ENCODE results near the gene RAB3B.
"Not testable (repeated sequence)": the region's sequence is repeated elsewhere in the genome, so short reads cannot be mapped to it uniquely, and the experiment has no call there.

The RAB3B gene

DNA sequence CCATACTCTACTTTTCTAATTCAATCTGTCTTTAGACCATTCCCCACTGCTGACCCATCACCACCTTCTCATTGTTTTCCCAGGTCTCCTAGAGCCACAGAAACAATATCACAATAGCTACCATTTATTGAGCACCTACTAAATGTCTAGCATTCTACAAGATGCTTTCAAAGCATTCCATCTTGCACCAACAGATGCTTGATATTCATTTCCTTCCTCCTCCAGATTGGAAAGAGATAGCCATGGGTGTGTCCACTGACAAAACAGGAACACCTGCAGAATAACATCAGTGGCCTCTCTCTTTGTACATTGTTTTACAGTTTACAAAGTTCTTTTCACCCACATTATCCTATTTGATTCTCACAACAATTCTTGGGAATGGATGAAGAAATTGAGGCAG, 2.2 kb downstream of the RAB3B start:
- DNase-seq = no peak

DNA sequence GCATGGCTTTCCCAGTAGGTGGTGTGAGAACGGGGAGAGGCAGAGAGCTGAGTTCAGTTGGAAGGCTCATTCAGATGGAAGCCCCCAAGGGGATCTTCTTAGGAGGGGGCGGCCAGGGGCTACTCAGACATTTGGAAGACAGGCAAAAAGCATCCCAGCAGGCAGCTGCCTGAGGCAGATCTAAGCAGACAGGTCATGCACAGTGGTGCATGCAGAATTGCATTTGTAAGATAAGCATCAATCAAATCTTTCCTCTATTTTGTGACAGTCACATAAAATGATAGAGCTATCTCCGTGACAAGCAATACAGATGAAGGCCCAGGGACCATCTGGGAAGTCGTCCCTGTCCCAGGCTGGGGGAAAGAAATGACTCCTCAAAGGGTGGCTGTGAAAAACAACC, 3.8 kb downstream of the RAB3B start:
- no peak for DNase-seq

DNA sequence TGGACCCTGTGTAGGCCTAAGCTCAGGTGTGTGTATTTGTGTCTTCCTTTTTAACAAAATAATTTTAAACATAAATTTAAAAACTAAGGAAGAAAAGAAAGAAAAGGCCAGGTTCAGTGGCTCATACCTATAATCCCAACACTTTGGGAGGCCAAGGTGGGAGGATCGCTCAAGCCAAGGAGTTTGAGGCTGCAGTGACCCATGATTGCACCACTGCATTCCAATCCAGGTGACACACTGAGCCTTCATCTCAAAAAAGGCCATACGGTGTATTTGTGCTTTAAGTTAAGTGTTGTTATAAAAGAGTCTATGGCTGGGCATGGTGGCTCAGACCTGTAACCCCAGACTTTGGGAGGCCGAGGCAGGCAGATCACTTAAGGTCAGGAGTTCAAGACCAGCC, 8.3 kb downstream of the RAB3B start:
- DNase-seq = no peak

DNA sequence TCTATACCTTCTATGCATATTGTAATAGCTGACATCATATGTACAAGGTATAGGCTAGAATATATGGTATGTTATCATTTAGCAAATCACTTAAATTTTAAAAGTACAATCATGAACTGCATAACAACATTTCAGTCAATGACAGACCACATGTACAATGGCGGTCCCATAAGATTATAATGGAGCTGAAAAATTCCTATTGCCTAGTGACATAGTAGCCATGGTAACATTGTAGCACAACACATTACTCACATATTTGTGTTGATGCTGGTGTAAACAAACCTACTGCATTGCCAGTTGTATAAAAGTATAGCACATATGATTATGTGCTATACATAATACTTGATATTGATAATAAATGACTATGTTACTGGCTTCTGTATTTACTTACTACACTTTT, 8.9 kb downstream of the RAB3B start:
- DNase-seq = no peak

DNA sequence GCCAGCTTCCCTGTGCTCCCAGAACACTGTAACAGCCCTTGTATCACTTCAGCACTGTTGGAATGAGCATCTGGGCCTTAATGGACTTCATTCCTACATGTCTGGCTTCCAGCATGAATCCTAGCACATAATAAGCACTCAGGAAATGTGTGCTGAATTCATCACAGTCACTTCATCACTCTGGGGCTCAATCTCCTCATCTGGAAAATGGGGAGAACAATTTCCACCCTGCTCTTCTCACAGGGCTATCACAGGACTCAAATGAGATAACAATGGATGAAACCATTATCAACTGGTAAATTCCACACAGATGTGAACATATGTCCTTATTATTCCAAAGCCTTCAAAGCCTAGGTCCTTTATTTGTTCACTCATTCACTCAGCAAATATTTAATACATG, 12.4 kb downstream of the RAB3B start:
- no peak for DNase-seq

DNA sequence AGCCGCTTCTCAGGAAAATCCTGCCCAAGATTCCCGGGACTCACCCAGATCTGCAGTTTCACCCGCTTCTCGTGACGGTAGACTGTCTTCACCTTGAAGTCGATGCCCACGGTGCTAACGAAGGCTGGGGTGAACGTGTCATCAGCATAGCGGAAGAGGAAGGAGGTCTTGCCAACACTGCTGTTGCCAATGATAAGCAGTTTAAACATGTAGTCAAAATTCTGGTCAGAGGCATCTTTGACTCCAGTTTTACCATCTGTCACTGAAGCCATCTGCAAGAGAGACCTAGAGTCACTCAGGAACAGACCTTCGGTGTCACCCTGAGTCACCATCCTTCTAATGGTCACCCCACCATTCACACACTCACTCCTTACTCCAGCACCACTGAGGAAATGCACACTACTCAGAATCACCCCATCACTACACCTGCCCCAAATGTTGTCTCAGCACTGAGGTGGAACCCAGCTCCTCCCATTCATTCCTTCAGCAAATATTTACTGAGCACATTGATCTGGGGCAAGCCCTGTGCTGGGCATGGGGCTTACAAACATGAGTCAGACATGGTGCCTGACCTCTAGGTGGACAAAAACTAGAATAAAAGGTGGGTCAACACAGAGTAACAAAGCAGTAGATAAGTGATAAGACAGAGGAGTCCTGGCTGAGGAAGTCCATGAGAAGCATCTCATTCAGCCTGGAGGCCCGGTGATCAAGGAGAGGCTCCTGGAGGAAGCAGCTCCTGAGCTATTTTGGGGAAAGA, 13.5 kb downstream of the RAB3B start:
- no peak for DNase-seq

DNA sequence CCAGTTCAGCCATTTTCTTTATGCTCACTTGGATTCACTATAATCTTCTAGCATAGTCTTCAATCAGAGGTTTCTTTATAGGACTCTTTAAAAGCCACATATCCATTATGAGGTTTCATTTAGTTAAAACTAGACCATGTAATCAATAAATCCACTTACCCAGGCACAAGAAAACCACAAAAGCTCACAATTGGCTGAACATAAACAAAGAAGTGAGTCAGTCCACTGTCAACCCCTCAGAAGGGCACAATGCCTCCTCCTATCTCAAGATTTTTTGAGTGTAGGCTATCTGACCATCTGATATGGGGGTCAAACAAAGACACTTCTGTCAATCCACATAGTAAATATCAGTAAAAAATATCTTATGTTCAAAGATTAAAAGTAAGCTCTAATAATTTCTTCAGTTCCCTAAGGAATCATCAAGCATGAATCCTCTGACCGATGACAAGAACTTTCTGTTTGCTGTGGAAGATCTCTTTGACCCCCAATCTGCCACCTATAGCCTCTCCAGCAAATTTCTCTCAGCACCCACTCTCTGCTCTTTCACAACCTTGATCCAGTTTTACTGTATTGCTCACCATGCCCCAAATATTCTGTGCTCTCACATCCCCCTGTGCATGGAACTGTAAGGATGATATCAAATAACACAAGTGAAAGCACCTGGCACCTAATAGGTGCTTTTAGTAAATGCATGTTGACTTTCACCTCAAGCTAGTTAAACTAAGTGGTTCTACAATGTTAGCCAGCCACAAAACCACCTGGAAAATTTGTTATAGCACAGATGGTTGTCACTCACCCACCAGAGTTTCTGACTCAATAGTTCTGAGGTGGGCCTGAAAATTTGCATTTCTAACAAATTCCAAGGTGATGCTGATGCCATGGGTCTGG, 16.7 kb downstream of the RAB3B start:
- no peak for DNase-seq

DNA sequence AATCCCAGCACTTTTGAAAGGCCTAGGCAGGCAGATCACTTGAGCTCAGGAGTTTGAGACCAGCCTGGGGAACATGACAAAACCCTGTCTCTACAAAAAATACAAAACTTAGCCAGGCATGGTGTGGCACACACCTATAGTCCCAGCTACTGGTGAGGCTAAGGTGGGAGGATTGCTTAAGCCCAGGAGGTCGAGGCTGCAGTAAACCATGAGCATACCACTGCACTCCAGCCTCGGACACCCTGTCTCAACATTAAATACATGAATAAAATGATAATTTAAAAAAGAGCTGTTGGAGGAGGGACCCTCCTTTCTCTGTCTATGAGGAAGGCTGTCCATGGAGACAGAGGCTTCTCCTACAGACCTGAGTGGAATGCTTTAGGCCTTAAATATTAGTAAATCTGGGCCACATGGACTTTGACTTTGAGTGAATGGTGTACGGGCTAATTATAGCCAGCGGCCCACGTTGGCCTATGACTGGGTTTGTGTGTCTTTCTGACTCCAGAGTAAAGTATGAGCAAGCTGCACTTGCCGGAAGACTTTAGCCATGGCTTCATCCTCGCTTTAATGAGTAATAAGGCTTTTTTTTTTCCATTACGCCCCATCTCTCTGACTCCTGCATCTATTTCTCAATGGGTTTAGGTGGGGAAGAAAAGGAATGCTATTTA, 21.3 kb downstream of the RAB3B start:
- no peak for DNase-seq

DNA sequence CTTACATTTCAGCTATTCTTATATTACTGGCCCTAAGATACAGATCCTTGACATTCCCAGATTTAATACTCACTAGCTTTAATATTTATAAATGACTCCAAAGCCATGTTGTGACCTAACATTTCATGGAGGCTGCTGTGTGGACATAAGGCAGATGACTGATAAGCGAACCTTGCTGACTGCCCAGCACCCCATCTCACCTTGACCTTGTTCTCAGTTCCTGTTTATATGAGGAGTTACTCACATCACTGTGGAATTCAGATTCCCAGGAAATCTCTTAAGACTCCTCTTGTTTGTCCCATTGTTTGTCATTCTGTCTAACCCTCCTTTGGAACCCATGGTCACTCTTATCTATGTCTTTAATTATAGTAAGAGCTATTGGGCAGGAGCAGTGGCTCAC, 21.9 kb downstream of the RAB3B start:
- DNase-seq = no peak

DNA sequence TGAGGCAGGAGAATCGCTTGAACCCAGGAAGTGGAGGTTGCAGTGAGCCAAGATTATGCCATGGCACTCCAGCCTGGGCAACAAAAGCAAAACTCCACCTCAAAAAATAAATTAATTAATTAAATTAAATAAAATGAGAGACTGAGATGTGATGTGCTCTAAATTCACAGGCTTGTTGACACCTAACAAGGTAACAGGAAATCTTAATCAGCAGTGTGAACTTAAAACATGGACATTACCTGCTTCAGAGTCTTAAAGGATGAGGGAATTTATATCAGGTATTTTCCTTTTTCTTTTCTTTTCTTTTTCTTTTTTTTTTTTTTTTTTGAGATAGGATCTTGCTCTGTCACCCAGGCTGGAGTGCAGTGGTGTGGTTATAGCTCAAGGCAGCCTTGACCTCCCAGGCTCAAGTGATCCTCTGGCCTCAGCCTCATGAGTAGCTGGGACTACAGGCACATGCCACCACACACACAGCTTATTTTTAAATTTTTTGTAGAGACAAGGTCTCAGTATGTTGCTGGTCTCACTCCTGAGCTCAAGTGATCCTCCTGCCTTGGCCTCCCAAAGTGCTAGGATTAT, 23.2 kb downstream of the RAB3B start:
- not testable (repeated sequence) for DNase-seq

DNA sequence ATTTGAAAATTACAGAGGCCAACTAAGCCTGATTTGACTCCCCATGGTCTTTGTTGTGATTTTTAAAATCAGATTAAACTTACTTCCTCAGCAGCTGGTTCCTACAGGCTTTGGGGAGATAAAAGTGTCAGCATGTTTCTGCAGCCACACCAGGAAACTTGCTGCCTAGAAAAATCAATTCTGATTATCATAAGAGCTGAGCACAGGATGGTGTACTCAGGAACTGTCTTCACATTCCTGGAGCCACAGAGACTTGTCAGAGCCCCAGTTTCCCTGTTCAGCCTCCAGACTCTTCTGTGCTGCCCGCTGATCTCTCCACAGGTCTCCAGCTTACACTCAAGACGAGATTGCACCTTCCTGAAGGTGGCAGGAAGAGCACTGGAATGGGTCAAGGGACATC, 23.9 kb downstream of the RAB3B start:
- DNase-seq = no peak

DNA sequence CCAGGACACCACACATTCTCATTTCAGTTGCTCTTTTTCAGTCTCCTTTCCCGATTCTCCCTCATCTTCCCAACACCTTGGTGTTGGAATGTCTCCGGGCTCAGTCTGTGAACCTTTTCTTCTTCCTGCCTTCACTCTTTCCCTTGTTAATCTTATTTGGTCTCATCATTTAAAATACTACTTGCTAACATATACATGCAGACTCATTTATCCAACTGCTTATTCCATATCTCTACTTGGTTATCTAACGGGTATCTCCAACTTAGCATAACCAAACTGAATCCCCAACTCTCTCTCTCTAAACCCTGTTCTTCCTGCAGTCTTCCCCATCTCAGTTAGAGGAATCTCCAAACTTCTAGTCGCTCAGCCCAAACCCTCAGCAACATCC, 26.2 kb downstream of the RAB3B start:
- DNase-seq = no peak

DNA sequence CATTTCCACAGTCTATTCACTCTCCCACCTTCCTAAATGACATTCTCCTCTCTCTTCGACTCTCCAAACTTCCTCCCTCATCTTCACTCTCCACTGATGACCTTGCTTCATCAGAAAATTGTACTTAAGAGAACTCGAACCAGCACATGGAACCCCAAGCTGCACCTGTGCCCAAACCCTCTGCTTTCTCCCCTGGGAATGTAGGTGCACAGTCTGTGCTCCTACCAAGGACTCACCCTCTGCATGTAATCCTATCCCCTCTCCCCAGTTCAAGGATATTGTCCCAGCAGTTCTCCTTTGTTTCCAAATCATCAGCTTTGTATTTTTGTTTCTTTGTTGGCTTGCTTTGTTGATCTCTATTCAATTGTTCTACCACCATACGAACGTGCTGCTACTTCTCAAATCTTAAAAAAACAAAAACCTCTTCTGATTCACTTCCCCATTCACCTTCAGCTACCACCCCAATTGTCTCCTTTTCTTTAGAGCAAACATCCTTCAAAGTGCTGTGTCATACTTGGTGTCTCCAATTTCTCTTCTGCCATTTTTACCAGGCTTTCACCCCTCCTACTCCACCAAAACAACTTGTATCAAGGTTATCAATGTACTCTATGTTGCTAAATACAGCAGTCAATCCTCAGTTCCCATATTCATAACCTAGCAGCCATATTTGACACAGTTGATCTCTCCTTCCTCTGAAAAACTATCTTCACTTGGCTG, 26.8 kb downstream of the RAB3B start:
- DNase-seq = no peak

DNA sequence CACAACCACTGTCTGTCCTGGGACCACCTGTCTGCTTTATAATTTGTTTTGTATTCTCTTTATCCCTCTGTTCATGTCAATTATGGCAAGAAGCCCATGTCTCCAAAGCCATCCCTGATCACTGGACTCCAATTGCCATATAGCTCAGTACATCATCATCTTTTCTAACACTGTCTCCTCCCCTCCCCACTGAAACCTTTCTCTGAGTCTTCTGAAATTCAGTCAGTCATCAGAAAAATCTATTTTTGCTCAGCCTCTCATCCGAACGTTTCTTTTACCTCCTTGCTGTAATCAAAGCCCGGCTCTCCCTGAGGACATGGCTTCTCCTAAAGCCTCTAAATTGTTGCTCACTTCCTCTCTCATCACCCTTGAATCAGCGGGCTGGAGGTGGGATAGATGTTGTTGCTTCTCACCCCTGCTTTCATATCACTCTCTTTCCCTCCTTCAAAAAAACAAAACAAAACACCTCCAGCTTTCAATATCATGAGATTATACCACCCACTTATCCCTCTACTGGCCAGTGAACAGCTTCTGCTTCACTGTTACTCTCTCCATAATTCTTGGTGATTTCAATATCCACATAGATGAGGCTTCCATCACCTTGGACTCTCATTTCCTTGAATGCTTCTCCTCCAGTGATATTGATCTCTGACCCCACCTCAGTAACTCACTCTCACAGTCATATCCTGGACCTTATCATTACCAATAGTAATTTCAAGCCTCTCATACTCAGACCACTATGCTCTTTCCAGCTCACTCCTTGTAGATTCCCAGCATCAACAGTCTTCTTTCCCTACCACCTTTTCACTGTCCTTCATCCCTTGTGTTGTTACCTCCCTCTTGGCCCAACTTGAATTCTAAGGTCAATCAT, 27.8 kb downstream of the RAB3B start:
- no peak for DNase-seq

DNA sequence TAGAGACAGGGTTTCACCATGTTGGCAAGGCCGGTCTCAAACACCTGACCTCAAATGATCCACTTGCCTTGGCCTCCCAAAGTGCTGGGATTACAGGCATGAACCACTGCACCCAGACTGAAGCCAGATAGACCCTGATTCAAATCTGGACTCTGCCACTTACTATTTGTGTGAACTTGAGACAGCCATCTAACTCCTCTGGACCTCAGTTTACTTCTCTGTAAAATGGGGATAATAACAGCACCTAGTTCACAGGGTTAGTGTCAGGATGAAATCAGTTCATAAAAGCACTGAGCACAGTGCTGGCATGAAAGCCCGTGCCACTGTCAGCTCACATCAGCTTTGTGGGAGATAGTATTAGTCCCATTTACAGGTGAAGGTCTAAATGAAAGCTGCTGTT, 28.5 kb downstream of the RAB3B start:
- DNase-seq = no peak

DNA sequence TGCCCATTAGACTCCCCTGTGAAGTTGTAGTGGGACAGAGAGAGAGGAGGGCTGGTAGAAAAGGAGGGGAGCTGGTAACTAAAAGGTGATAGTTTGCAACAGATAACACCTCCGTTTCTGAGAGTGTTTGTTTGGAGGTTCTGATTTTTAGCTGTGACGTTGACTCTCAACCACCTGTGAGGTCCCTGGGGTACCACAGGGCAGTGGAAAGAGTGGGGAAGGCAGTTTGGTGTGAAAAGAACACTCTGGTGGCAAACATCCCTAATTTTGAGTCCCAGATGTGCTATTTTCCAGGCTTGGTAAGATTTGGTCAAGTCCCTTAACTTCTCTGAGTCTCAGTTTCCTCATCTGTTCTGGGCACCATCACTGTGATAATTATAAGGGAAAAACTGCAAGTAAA, 29.3 kb downstream of the RAB3B start:
- no peak for DNase-seq

DNA sequence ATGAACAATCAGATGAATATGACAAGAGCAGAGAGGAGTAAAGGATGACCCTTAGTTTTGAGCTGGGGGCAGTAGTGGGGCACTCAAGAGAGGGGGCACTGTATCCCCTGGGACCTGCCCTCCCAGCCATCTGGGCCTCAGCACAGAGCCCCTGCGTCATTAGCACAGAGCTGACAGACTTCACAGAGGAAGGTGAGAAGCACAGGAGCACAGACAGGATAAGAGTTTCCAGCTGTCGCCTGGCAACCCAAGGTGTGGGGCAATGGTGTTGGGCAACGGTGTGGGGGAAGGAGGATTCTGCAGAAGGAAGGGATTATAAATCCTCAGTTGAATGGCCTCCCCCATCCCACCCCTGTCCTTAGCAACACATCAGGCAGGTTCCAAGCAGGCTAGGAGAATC, 30.2 kb downstream of the RAB3B start:
- DNase-seq = no peak

DNA sequence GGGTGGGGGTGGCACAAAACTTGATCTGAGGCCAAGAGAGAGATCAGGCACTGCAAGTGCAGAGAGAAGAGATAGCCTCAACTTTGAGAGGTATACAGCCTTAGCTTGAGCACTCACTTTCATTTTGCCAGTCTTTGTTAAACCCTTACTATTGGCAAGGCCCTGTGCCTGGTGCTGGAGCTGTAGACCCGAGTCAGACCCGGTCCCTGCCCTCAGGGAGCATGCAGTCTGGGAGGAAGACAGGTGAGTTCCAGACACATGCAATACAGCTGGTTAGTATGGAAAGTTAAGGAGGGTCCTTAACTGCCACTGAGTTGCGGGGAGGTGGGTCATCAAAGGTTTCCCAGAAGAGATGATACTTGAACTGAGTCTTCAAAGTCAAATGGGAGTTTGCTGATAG, 31.7 kb downstream of the RAB3B start:
- DNase-seq = no peak

DNA sequence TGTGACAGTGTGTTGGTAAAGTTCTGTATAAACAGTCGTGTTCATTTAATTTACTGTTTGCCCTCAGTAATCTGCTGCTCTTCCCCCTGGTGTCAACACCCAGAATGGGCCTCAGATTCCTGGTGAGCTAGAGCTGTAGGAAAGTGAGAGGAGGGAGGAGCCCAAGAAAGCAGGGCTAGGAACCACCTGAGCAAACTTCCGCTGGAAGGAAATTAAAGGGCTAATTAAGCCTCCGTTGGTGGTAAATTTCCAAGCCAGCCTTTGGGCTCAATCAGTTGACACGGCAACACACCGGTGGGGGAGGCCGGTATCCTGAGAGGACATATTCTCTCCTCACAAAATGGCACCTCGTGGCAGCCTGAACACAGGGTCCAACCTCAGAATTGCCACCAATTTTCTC, 32.9 kb downstream of the RAB3B start:
- DNase-seq = no peak

DNA sequence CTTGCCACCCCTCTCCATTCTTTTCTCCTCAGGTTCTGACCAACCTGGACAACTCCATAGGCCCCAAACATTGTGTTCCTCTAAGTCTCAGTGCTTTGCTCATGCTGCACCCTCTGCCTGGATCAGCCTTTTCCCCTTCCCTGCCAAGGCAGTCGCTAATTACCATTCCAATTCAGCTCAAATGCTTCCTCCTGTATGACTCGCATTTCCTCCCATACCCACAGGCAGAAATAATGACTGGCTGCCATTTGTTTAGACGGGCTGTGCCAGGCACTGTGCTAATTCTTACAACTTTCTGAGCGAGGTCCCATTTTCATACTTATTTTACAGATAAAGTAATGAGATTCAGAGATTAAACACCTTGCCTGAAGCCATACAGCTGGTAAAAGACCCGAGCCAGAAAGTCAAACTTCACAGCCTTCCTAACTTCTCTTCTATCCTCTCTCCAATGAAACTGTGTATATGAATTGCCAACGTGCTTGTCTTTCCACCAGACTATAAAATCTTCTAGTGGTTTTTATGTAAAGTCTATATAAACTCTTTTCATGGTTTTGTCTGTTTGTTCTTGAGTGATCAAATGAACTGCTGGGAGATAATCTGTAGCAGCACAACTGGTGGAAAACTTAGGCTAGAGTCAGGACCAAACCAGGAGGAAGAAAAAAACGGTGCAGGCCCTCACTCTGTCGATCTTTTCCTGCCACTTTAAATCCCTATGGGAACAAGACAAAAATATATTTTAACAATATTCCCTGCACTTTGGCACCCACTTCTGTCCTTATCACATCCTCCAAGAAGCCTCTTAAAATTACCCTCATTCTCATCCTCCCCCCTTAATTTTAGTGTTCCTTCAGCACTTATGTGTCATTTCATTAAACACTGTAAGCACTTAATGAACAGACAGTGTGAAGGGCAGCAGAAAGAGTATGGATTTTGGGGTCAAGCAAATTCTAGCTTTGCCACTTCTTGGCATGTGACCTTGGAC, 33.7 kb downstream of the RAB3B start:
- DNase-seq = no peak
